Measurements from ENCODE around the gene ERC2.

ERC2 gene

GRCh38 chr3:55675478-55675877, 792.8 kb downstream of the ERC2 start:
- H4K20me1 ChIP-seq (ENCODE audit: insufficient read depth, low read length) = no peaks in the 10 kb centered on the region

DNA sequence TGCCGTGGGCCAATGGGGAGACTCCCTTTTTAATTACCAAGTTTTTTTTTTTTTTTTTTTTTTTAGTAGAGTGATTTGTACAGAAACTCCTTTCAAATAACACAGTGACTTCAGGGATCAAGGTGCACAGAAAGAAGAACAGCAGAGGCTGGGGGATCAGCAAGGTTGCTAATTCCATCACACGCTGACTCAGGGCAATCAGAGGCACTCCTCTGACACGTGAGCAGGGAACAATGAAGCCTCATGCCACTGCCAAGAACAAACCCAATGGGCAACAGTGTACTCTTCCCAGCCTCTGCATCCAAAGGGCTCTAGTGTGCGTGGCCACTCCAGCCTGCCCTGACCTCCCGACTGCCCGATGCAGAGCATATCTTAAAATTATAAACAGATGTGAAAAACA, 794.5 kb downstream of the ERC2 start:
- H3K27ac ChIP-seq (ENCODE audit: low read depth, low read length, poor library complexity, severe bottlenecking) = no peak overlapping the region
- H3K4me3 ChIP-seq (ENCODE audit: low read depth, low read length, poor library complexity, severe bottlenecking) = no peak overlapping the region
- peaks cover 5% of the 10 kb centered on the region for H3K4me1 ChIP-seq (ENCODE audit: insufficient read depth, low read length, severe bottlenecking)
- H2AFZ ChIP-seq (ENCODE audit: low read length) = no peak overlapping the region
- no peaks in the 10 kb centered on the region for H3F3A ChIP-seq (ENCODE audit: insufficient read depth, low read length)
- H3K9me2 ChIP-seq (ENCODE audit: low read depth, low read length) = no peaks in the 10 kb centered on the region
- H3K36me3 ChIP-seq (ENCODE audit: insufficient read depth, low read length) = no peaks in the 10 kb centered on the region
- no peaks in the 10 kb centered on the region for H3K79me2 ChIP-seq (ENCODE audit: insufficient read depth, low read length)
- no peaks in the 10 kb centered on the region for H3K9me3 ChIP-seq (ENCODE audit: low read length)
- no peak overlapping the region for H3K4me2 ChIP-seq (ENCODE audit: low read length)
- H3K9ac ChIP-seq (ENCODE audit: low read length) = no peak overlapping the region
- no peaks in the 10 kb centered on the region for H3K27me3 ChIP-seq (ENCODE audit: insufficient read depth, low read length)
- TF ChIP-seq CTCF (IDR thresholded peaks at IDR 0.05; ENCODE audit: low read length) = no peak
- TF ChIP-seq EZH2 (IDR thresholded peaks at IDR 0.05; ENCODE audit: borderline replicate concordance, low read length) = no peak
- no peaks in the 10 kb centered on the region for H4K20me1 ChIP-seq (ENCODE audit: insufficient read depth, low read length)

More at GRCh38 chr3:55675478-55675877, 792.8 kb downstream of the ERC2 start:
- H3K9ac ChIP-seq (ENCODE audit: low read length) = no peak overlapping the region
- no peaks in the 10 kb centered on the region for H3F3A ChIP-seq (ENCODE audit: insufficient read depth, low read length)
- no peaks in the 10 kb centered on the region for H3K9me2 ChIP-seq (ENCODE audit: low read depth, low read length)
- H3K4me1 ChIP-seq (ENCODE audit: insufficient read depth, low read length, severe bottlenecking) = peaks cover 5% of the 10 kb centered on the region
- H3K4me2 ChIP-seq (ENCODE audit: low read length) = no peak overlapping the region
- no peaks in the 10 kb centered on the region for H3K9me3 ChIP-seq (ENCODE audit: low read length)
- H2AFZ ChIP-seq (ENCODE audit: low read length) = no peak overlapping the region
- H3K36me3 ChIP-seq (ENCODE audit: insufficient read depth, low read length) = no peaks in the 10 kb centered on the region
- TF ChIP-seq EZH2 (IDR thresholded peaks at IDR 0.05; ENCODE audit: borderline replicate concordance, low read length) = no peak
- no peak for TF ChIP-seq CTCF (IDR thresholded peaks at IDR 0.05; ENCODE audit: low read length)
- H3K27ac ChIP-seq (ENCODE audit: low read depth, low read length, poor library complexity, severe bottlenecking) = no peak overlapping the region
- no peaks in the 10 kb centered on the region for H3K27me3 ChIP-seq (ENCODE audit: insufficient read depth, low read length)
- no peak overlapping the region for H3K4me3 ChIP-seq (ENCODE audit: low read depth, low read length, poor library complexity, severe bottlenecking)
- H3K79me2 ChIP-seq (ENCODE audit: insufficient read depth, low read length) = no peaks in the 10 kb centered on the region

GRCh38 chr3:55669133-55669532, 799.1 kb downstream of the ERC2 start:
- Histone ChIP-seq H3K9me3 (ENCODE audit: low read length) (no peaks in the 10 kb centered on the region), H3K27ac (ENCODE audit: low read depth, low read length, poor library complexity, severe bottlenecking) (no peak overlapping the region), H3K4me2 (ENCODE audit: low read length) (no peak overlapping the region), H3K4me1 (ENCODE audit: insufficient read depth, low read length, severe bottlenecking) (no peaks in the 10 kb centered on the region), H3K36me3 (ENCODE audit: insufficient read depth, low read length) (no peaks in the 10 kb centered on the region), H3K9me2 (ENCODE audit: low read depth, low read length) (no peaks in the 10 kb centered on the region), H3K4me3 (ENCODE audit: low read depth, low read length, poor library complexity, severe bottlenecking) (no peak overlapping the region), H3K27me3 (ENCODE audit: insufficient read depth, low read length) (no peaks in the 10 kb centered on the region), H3K79me2 (ENCODE audit: insufficient read depth, low read length) (no peaks in the 10 kb centered on the region), H3F3A (ENCODE audit: insufficient read depth, low read length) (no peaks in the 10 kb centered on the region), H3K9ac (ENCODE audit: low read length) (no peak overlapping the region), H2AFZ (ENCODE audit: low read length) (no peak overlapping the region), H4K20me1 (ENCODE audit: insufficient read depth, low read length) (no peaks in the 10 kb centered on the region)
- TF ChIP-seq CTCF (IDR thresholded peaks at IDR 0.05; ENCODE audit: low read length) = no peak
- TF ChIP-seq EZH2 (IDR thresholded peaks at IDR 0.05; ENCODE audit: borderline replicate concordance, low read length) = no peak
